Activated CD4-positive, alpha-beta T cell treated with anti-CD3 and anti-CD28 coated beads, Interleukin-2, amount 50 U/mL, for 4 hours (primary cell): Measurements from ENCODE around the gene MRPS34.

ENCODE experiments used
- DNase-seq, 2 experiments: peaks; one replicate each; pipeline ENCODE4 v3.0.0-alpha.2; 2020

Gene MRPS34

GRCh38 chr16:1768767-1769401 is 4.0 kb downstream of the MRPS34 start:
- no peak for DNase-seq

GRCh38 chr16:1768061-1768766 is 4.7 kb downstream of the MRPS34 start:
- DNase-seq: no peak

GRCh38 chr16:1767116-1767994 is 5.6 kb downstream of the MRPS34 start:
- no peak for DNase-seq

- no peak for DNase-seq
Observed at GRCh38 chr16:1766701-1767100, 6.2 kb downstream of the MRPS34 start.

- DNase-seq: no peak
Observed at GRCh38 chr16:1766231-1766630, 6.7 kb downstream of the MRPS34 start.

- no peak for DNase-seq
Observed at GRCh38 chr16:1765826-1766225, 7.1 kb downstream of the MRPS34 start.

GRCh38 chr16:1764971-1765370 is 8.0 kb downstream of the MRPS34 start:
- no peak for DNase-seq

GRCh38 chr16:1763521-1764511 is 9.1 kb downstream of the MRPS34 start:
- no peak for DNase-seq

- no peak for DNase-seq
Observed at GRCh38 chr16:1762879-1763520, 9.9 kb downstream of the MRPS34 start.

GRCh38 chr16:1762196-1762878 is 10.6 kb downstream of the MRPS34 start:
- no peak for DNase-seq

GRCh38 chr16:1761751-1762150 is 11.2 kb downstream of the MRPS34 start:
- no peak for DNase-seq

GRCh38 chr16:1760911-1761310 is 12.0 kb downstream of the MRPS34 start:
- DNase-seq: no peak

GRCh38 chr16:1759511-1759910 is 13.4 kb downstream of the MRPS34 start:
- no peak for DNase-seq

- no peak for DNase-seq
Observed at GRCh38 chr16:1758923-1759322, 14.0 kb downstream of the MRPS34 start.

- DNase-seq: no peak
Observed at GRCh38 chr16:1757714-1758461, 15.0 kb downstream of the MRPS34 start.

GRCh38 chr16:1754204-1754603 is 18.7 kb downstream of the MRPS34 start:
- no peak for DNase-seq

GRCh38 chr16:1752853-1753252 is 20.1 kb downstream of the MRPS34 start:
- DNase-seq: no peak

- DNase-seq: no peak
Observed at GRCh38 chr16:1751946-1752345, 21.0 kb downstream of the MRPS34 start.

GRCh38 chr16:1749152-1750117 is 23.5 kb downstream of the MRPS34 start:
- no peak for DNase-seq
